OCI-LY7 (cell line): Measurements from ENCODE around the gene INSC.

Source experiments
- EZH2phosphoT487 ChIP-seq: fragments of 200-600 bp; sonication (generic); IDR thresholded peaks from 2 replicates; pipeline ENCODE4 v1.6.1; 2018; ENCODE audit warnings: low read depth, borderline replicate concordance, mild to moderate bottlenecking, mixed run types, antibody characterized with exemption, low read length, moderate library complexity, mixed read lengths
- TF ChIP-seq, protein P1 (sequence below): fragments of 200-600 bp; sonication (generic); conservative IDR thresholded peaks from 2 replicates; pipeline ENCODE4 v1.5.1; 2014; ENCODE audit warnings: mild to moderate bottlenecking, antibody characterized with exemption, low read length, moderate library complexity, mixed read lengths

- no peak for TF ChIP-seq EZH2phosphoT487
- TF ChIP-seq, protein P1, sequence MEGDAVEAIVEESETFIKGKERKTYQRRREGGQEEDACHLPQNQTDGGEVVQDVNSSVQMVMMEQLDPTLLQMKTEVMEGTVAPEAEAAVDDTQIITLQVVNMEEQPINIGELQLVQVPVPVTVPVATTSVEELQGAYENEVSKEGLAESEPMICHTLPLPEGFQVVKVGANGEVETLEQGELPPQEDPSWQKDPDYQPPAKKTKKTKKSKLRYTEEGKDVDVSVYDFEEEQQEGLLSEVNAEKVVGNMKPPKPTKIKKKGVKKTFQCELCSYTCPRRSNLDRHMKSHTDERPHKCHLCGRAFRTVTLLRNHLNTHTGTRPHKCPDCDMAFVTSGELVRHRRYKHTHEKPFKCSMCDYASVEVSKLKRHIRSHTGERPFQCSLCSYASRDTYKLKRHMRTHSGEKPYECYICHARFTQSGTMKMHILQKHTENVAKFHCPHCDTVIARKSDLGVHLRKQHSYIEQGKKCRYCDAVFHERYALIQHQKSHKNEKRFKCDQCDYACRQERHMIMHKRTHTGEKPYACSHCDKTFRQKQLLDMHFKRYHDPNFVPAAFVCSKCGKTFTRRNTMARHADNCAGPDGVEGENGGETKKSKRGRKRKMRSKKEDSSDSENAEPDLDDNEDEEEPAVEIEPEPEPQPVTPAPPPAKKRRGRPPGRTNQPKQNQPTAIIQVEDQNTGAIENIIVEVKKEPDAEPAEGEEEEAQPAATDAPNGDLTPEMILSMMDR: no peak
These were observed 3.7 kb downstream of the INSC start for GRCh38 chr11:15118431-15118830.
